LNCAP (cell line): ENCODE results near the gene LZIC.

Source experiments
- CTCF ChIP-seq: fragments of 450-650 bp; IDR thresholded peaks from 2 replicates; pipeline ENCODE4 v1.5.1; 2017; ENCODE audit warnings: mild to moderate bottlenecking

The LZIC gene

GRCh38 chr1:9902060-9902452, 41.1 kb downstream of the LZIC start:
- TF ChIP-seq CTCF, result no peak

- TF ChIP-seq CTCF, result no peak
Observed at GRCh38 chr1:9901148-9902059, 41.8 kb downstream of the LZIC start.

- TF ChIP-seq CTCF, result no peak
Observed at GRCh38 chr1:9900142-9901043, 42.8 kb downstream of the LZIC start.

- TF ChIP-seq CTCF, result no peak
Observed at GRCh38 chr1:9894115-9894514, 49.1 kb downstream of the LZIC start.

GRCh38 chr1:9892563-9893528, 50.3 kb downstream of the LZIC start:
- no peak for TF ChIP-seq CTCF

- no peak for TF ChIP-seq CTCF
Observed at GRCh38 chr1:9891207-9891606, 52.0 kb downstream of the LZIC start.

- no peak for TF ChIP-seq CTCF
Observed at GRCh38 chr1:9890224-9890731, 52.9 kb downstream of the LZIC start.
